H1 (cell line): ENCODE results near the gene PEX26. TPM values are rescaled to one million over a fixed set of nuclear protein-coding genes. Genes with fewer than 3 reads are reported as not detected.

Experiments used
- CTCF ChIA-PET: fragments of 300-600 bp; sonication (Branson Sonifier 250); formaldehyde crosslinking; loops from one replicate; lab custom pipeline; 2021; ENCODE audit not compliant: partially characterized antibody; lab: Charles Lee
- POLR2A ChIA-PET: fragments of 300-600 bp; sonication (Branson Sonifier 250); formaldehyde crosslinking; loops from one replicate; lab custom pipeline; 2021; ENCODE audit warnings: inconsistent platforms; ENCODE audit not compliant: partially characterized antibody; lab: Charles Lee
- DNase-seq, 2 experiments: peaks; one replicate each; pipeline versions ENCODE4 v3.0.0 to v3.0.0-alpha.2; 2010 to 2022; ENCODE audit warnings: low spot score in 2 of 2, low read depth in 1 of 2, mixed read lengths in 1 of 2
- FAIRE-seq: peaks from 2 replicates; lab custom pipeline; 2011; peaks lifted over from hg19 to GRCh38; lab: Jason Lieb, UNC
- H2AFZ ChIP-seq: 2 replicates; pipeline ENCODE4 v1.8.1; 2012; ENCODE audit warnings: low read length, inconsistent platforms
- H2AK5ac ChIP-seq: 2 replicates; pipeline ENCODE4 v1.6.1; 2013; ENCODE audit warnings: low read depth, low read length
- H2BK120ac ChIP-seq: replicated peaks from 2 replicates; pipeline ENCODE3; 2013; ENCODE audit warnings: low read depth, low read length, inconsistent platforms
- H2BK12ac ChIP-seq: 2 replicates; pipeline ENCODE4 v1.6.1; 2013; ENCODE audit warnings: low read depth, low read length
- H2BK15ac ChIP-seq: 2 replicates; pipeline ENCODE4 v1.6.1; 2013; ENCODE audit warnings: low read length
- H2BK20ac ChIP-seq: 2 replicates; pipeline ENCODE4 v1.6.1; 2013; ENCODE audit warnings: low read length
- H2BK5ac ChIP-seq: 2 replicates; pipeline ENCODE4 v1.6.1; 2013; ENCODE audit warnings: low read depth, low read length
- H3K14ac ChIP-seq: 2 replicates; pipeline ENCODE4 v1.6.1; 2013; ENCODE audit warnings: inconsistent platforms; ENCODE audit not compliant: insufficient read length
- H3K18ac ChIP-seq: 2 replicates; pipeline ENCODE4 v1.6.1; 2013; ENCODE audit warnings: low read length; ENCODE audit errors: extremely low read depth
- H3K23ac ChIP-seq: 2 replicates; pipeline ENCODE4 v1.6.1; 2013; ENCODE audit warnings: inconsistent platforms; ENCODE audit not compliant: insufficient read length
- H3K23me2 ChIP-seq: 2 replicates; pipeline ENCODE4 v1.6.1; 2013; ENCODE audit warnings: low read depth, low read length
- H3K27ac ChIP-seq: 2 replicates; pipeline ENCODE4 v1.6.1; 2011; ENCODE audit warnings: low read depth, low read length, inconsistent platforms
- H3K27me3 ChIP-seq, 4 experiments: replicated peaks in 1 of 4; 1 replicate in 1 of 4; 2 replicates in 3 of 4; pipeline versions ENCODE4 v1.6.1 to v1.8.1; 2011 to 2013; ENCODE audit warnings: low read length in 3 of 4, mild to moderate bottlenecking in 3 of 4, inconsistent platforms in 2 of 4, mixed read lengths in 2 of 4, moderate library complexity in 1 of 4; ENCODE audit not compliant: control insufficient read depth in 3 of 4, insufficient read depth in 3 of 4; ENCODE audit errors: extremely low read depth in 1 of 4
- H3K36me3 ChIP-seq, 4 experiments: 2 replicates each; pipeline versions ENCODE4 v1.6.1 to v1.8.1; 2011 to 2013; ENCODE audit warnings: mild to moderate bottlenecking in 4 of 4, low read length in 3 of 4, moderate library complexity in 2 of 4, control low read depth in 1 of 4, inconsistent platforms in 1 of 4; ENCODE audit not compliant: insufficient read depth in 4 of 4, control insufficient read depth in 2 of 4
- H3K4ac ChIP-seq: replicated peaks from 2 replicates; pipeline ENCODE3; 2013; ENCODE audit warnings: low read length, low read depth, mixed read lengths, inconsistent platforms; ENCODE audit not compliant: insufficient read length
- H3K4me1 ChIP-seq, 4 experiments: replicated peaks in 1 of 4; 1 replicate in 1 of 4; 2 replicates in 3 of 4; pipeline versions ENCODE4 v1.6.1 to v1.8.1; 2011 to 2013; ENCODE audit warnings: low read length in 3 of 4, inconsistent platforms in 2 of 4, mixed read lengths in 1 of 4; ENCODE audit not compliant: insufficient read depth in 4 of 4, control insufficient read depth in 3 of 4
- H3K4me2 ChIP-seq, 2 experiments: 2 replicates each; pipeline versions ENCODE4 v1.6.1 to v1.8.1; 2011 to 2013; ENCODE audit warnings: low read depth in 2 of 2, low read length in 2 of 2, control low read depth in 1 of 2, inconsistent platforms in 1 of 2, mild to moderate bottlenecking in 1 of 2; ENCODE audit not compliant: insufficient read depth in 1 of 2
- H3K4me3 ChIP-seq, 4 experiments: fragments of 200-600, 300-600 bp in 1 of 4; sonication (generic), shearing (Covaris generic), sonication (Bioruptor Twin) in 1 of 4; 2 replicates each; pipeline versions ENCODE4 v1.5.1 to v1.8.1; 2011 to 2016; ENCODE audit warnings: low read length in 4 of 4, low read depth in 3 of 4, control low read depth in 2 of 4, inconsistent platforms in 2 of 4, mild to moderate bottlenecking in 2 of 4, mixed read lengths in 1 of 4, moderate library complexity in 1 of 4; ENCODE audit not compliant: insufficient read depth in 2 of 4; ENCODE audit errors: extremely low read depth in 1 of 4
- H3K56ac ChIP-seq: replicated peaks from 2 replicates; pipeline ENCODE3; 2013; ENCODE audit warnings: low read depth, mild to moderate bottlenecking, mixed read lengths, low read length, inconsistent platforms; ENCODE audit not compliant: insufficient read length
- H3K79me1 ChIP-seq: 2 replicates; pipeline ENCODE4 v1.6.1; 2013; ENCODE audit warnings: low read depth, low read length, control low read depth
- H3K79me2 ChIP-seq, 2 experiments: 2 replicates each; pipeline versions ENCODE4 v1.6.1 to v1.8.1; 2012 to 2013; ENCODE audit warnings: low read length in 2 of 2, mild to moderate bottlenecking in 2 of 2, inconsistent platforms in 1 of 2; ENCODE audit not compliant: insufficient read depth in 2 of 2, control insufficient read depth in 1 of 2
- H3K9ac ChIP-seq, 4 experiments: replicated peaks in 1 of 4; 1 replicate in 1 of 4; 2 replicates in 3 of 4; pipeline versions ENCODE4 v1.6.1 to v1.8.1; 2011 to 2013; ENCODE audit warnings: low read depth in 3 of 4, low read length in 3 of 4, control low read depth in 2 of 4, mild to moderate bottlenecking in 2 of 4, moderate library complexity in 2 of 4, inconsistent platforms in 1 of 4; ENCODE audit errors: extremely low read depth in 1 of 4
- H3K9me3 ChIP-seq, 2 experiments: 2 replicates each; pipeline versions ENCODE4 v1.6.1 to v1.8.1; 2012 to 2013; ENCODE audit warnings: mild to moderate bottlenecking in 2 of 2, moderate library complexity in 2 of 2, control low read depth in 1 of 2, inconsistent platforms in 1 of 2, low read depth in 1 of 2, low read length in 1 of 2, mixed read lengths in 1 of 2; ENCODE audit not compliant: insufficient read depth in 2 of 2
- H4K20me1 ChIP-seq, 2 experiments: replicated peaks in 1 of 2; 2 replicates each; pipeline versions ENCODE3 to v1.8.1; 2011 to 2013; ENCODE audit warnings: inconsistent platforms in 2 of 2, low read length in 2 of 2, mild to moderate bottlenecking in 1 of 2; ENCODE audit not compliant: insufficient read depth in 2 of 2, control insufficient read depth in 1 of 2
- H4K5ac ChIP-seq: 2 replicates; pipeline ENCODE4 v1.6.1; 2013; ENCODE audit warnings: low read length, low read depth, mixed read lengths, inconsistent platforms; ENCODE audit not compliant: insufficient read length
- H4K8ac ChIP-seq: 2 replicates; pipeline ENCODE4 v1.8.0; 2013; ENCODE audit warnings: mild to moderate bottlenecking, moderate library complexity, low read length, inconsistent platforms; ENCODE audit not compliant: insufficient read depth; ENCODE audit errors: extremely low read depth
- H4K91ac ChIP-seq: replicated peaks from 2 replicates; pipeline ENCODE3; 2013; ENCODE audit warnings: low read length, mixed read lengths, inconsistent platforms; ENCODE audit not compliant: insufficient read length
- EGR1 ChIP-seq: IDR thresholded peaks from 2 replicates; pipeline ENCODE4 v1.6.1; 2011; ENCODE audit warnings: low read depth, low read length, borderline replicate concordance
- EZH2 ChIP-seq: fragments of 200-600 bp; sonication (generic); IDR thresholded peaks from 2 replicates; pipeline ENCODE4 v1.7.1; 2012; ENCODE audit warnings: low read depth, mild to moderate bottlenecking, moderate library complexity, low read length, inconsistent platforms; ENCODE audit not compliant: severe bottlenecking
- GABPA ChIP-seq: IDR thresholded peaks from 2 replicates; pipeline ENCODE4 v1.6.1; 2011; ENCODE audit warnings: mild to moderate bottlenecking, low read length, moderate library complexity, borderline replicate concordance; ENCODE audit not compliant: insufficient read depth
- JUND ChIP-seq: IDR thresholded peaks from 2 replicates; pipeline ENCODE4 v1.6.1; 2011; ENCODE audit warnings: mild to moderate bottlenecking, improper control_type of control experiment, low read length
- RNF2 ChIP-seq: fragments of 200-900, 300-1000 bp; sonication (generic); IDR thresholded peaks from 2 replicates; pipeline ENCODE4 v1.7.1; 2016; ENCODE audit warnings: borderline replicate concordance, low read depth, mild to moderate bottlenecking, antibody characterized with exemption, low read length; ENCODE audit not compliant: poor library complexity, severe bottlenecking; ENCODE audit errors: missing control alignments
- RXRA ChIP-seq: IDR thresholded peaks from 2 replicates; pipeline ENCODE4 v1.6.1; 2011; ENCODE audit warnings: low read depth, mild to moderate bottlenecking, low read length, moderate library complexity; ENCODE audit not compliant: insufficient read depth
- SP1 ChIP-seq: IDR thresholded peaks from 2 replicates; pipeline ENCODE4 v1.6.1; 2011; ENCODE audit warnings: low read depth, low read length
- SP4 ChIP-seq: IDR thresholded peaks from 2 replicates; pipeline ENCODE4 v1.6.1; 2012; ENCODE audit warnings: low read length, inconsistent platforms
- WGBS, 2 experiments: shearing (Covaris generic) in 1 of 2; methylation state at CpG; one replicate each; pipeline versions ENCODE4 v1.1.6 to v1.1.7; 2013 to 2015; ENCODE audit warnings: low lambda C conversion rate in 2 of 2, mixed read lengths in 2 of 2, inconsistent platforms in 1 of 2, low coverage in 1 of 2, missing lambda C conversion rate in 1 of 2; ENCODE audit not compliant: insufficient replicate concordance in 2 of 2, insufficient coverage in 1 of 2, insufficient read length in 1 of 2; ENCODE audit errors: extremely low coverage in 1 of 2, missing lambda C conversion rate in 1 of 2; 5-methylcytosine and 5-hydroxymethylcytosine counted together
- polyA plus RNA-seq, 7 experiments: library from polyadenylated mRNA; depleted of rRNA in 3 of 7; stranded (reverse) in 5 of 7; unstranded in 2 of 7; fragments of >200 nt in 5 of 7; fragments of 200-250 nt in 2 of 7; gene quantifications; 1 replicate in 5 of 7; 2 replicates in 1 of 7; 4 replicates in 1 of 7; pipeline versions ENCODE4 v1.2.1 to v1.2.3, GENCODE V29; 2011 to 2013; ENCODE audit warnings: missing spikeins in 2 of 7, mixed read lengths in 2 of 7
- total RNA-seq: library from RNA; stranded (reverse); fragmentation: NEBNext Ultra II Directional; extraction: Animal tissue kit (Norgen Biotek cat#: 25700); gene quantifications from 2 replicates; pipeline ENCODE4 v1.2.1, GENCODE V29; 2021
- TF ChIP-seq, protein P1 (sequence below): IDR thresholded peaks from 2 replicates; pipeline ENCODE4 v1.6.1; 2011; ENCODE audit warnings: low read length, improper control_type of control experiment

Gene PEX26
- total and polyA plus RNA-seq, 2 of the 8 experiments (the other 6 are each of a cell fraction or from before 2014, with no cell fraction given): 33.1 to 49.0 TPM

DNA sequence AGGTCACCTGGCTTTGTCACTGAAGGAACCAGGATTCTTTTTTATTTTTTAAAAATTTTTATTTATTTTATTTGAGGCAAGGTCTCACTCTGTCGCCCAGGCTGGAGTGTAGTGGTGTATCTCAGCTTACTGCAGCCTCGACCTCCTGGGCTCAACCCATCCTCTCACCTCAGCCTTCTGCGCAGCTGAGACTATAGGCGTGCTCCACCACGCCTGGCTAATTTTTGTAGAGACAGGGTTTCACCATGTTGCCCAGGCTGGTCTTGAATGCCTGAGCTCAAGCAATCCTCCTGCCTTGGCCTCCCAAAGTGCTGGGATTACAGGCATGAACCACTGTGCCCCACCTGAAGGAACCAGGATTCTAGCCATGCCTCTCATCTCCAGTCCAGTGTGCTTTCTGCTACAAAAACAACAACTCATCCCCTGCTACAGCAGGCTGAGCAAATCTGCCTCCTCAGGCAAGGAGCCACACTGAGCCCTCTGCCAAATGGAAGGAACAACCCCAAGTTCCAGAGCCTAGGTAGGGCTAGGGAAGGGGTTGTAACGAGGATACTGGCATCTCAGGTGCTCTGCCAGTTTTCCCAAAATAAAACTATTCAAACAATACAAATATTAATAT is 2.6 kb upstream of the PEX26 start:
- POLR2A ChIA-PET: no interaction called here
- Histone ChIP-seq H4K91ac (no peak overlapping the region), H2AFZ (no peak overlapping the region), H2BK20ac (no peak overlapping the region), H3K23ac (no peak overlapping the region), H3K79me1 (no peaks in the 10 kb centered on the region; the same call in 1 of the 2 replicates), H4K20me1 (no peaks in the 10 kb centered on the region), H2BK120ac (no peak overlapping the region), H2BK12ac (no peak overlapping the region), H3K23me2 (peaks cover 2% of the 10 kb centered on the region; the same call in 1 of the 2 replicates), H2BK5ac (no peak overlapping the region), H3K4me1 (0 out of 7 replicates have a peak, but pooled peaks cover 0 to 3% (median 0%) of the 10 kb centered on the region in 4 experiments), H3K18ac (no peak overlapping the region), H3K14ac (no peak overlapping the region), H3K79me2 (peaks cover 0 to 19% of the 10 kb centered on the region in 2 experiments; a peak in 3 of 4 replicates), H3K27ac (no peak overlapping the region), H3K36me3 (peaks cover 0 to 3% (median under 1%) of the 10 kb centered on the region in 4 experiments; a peak in 1 of 8 replicates), H3K4me2 (no peak overlapping the region), H2BK15ac (no peak overlapping the region), H3K27me3 (no peaks in the 10 kb centered on the region), H3K4ac (no peak overlapping the region), H2AK5ac (no peak overlapping the region), H4K8ac (no peak overlapping the region), H3K4me3 (no peak overlapping the region), H3K9me3 (no peaks in the 10 kb centered on the region), H3K56ac (no peak overlapping the region), H4K5ac (no peak overlapping the region), H3K9ac (no peak overlapping the region)
- FAIRE-seq: no peak
- no peak for TF ChIP-seq EGR1
- TF ChIP-seq, protein P1, sequence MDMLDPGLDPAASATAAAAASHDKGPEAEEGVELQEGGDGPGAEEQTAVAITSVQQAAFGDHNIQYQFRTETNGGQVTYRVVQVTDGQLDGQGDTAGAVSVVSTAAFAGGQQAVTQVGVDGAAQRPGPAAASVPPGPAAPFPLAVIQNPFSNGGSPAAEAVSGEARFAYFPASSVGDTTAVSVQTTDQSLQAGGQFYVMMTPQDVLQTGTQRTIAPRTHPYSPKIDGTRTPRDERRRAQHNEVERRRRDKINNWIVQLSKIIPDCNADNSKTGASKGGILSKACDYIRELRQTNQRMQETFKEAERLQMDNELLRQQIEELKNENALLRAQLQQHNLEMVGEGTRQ: no peak
- no peak for TF ChIP-seq SP4
- TF ChIP-seq EZH2: no peak
- TF ChIP-seq JUND: no peak
- no peak for TF ChIP-seq RXRA
- TF ChIP-seq SP1: no peak
- no peak for TF ChIP-seq RNF2
- no peak for TF ChIP-seq GABPA
- CTCF ChIA-PET: interaction anchor here (0.6 to 11.5 kb wide), 56 partner anchors 11 to 1800 kb away, joined by 3 to 163 read pairs (median 5); partner anchors contain the start of gene MICAL3
- 84% methylated on average over 6 of the region's 6 CpGs; no CpG with 5 or more reads in 1 of the 2 experiments for WGBS, 2 experiments
- DNase-seq: no peak
